A549 (cell line): ENCODE data around the gene ECM2.

Experiments used
- CBX2 ChIP-seq: fragments of 200-600 bp; sonication (generic); IDR thresholded peaks from 2 replicates; pipeline ENCODE4 v1.6.1; 2016; ENCODE audit warnings: low read depth, mild to moderate bottlenecking, borderline replicate concordance
- CHD2 ChIP-seq: fragments of 150-350 bp; IDR thresholded peaks from 2 replicates; pipeline ENCODE4 v1.6.1; 2014; ENCODE audit warnings: low read length; ENCODE audit not compliant: partially characterized antibody
- CTCF ChIP-seq: fragments of >200 bp; sonication (Bioruptor Twin); formaldehyde crosslinking; IDR thresholded peaks from 3 replicates; pipeline ENCODE4 v1.5.1; 2016
- E2F6 ChIP-seq: IDR thresholded peaks from 2 replicates; pipeline ENCODE4 v1.6.1; 2012; ENCODE audit warnings: low read depth, borderline replicate concordance
- FOSL2 ChIP-seq, 2 experiments: fragments of 450-650 bp in 1 of 2; fragments of >200 bp in 1 of 2; sonication (Bioruptor Twin) in 1 of 2; formaldehyde crosslinking; IDR thresholded peaks; 2 replicates each; pipeline versions ENCODE4 v1.5.0 to v1.6.1; 2016 to 2020; ENCODE audit warnings: mild to moderate bottlenecking in 1 of 2, moderate library complexity in 1 of 2
- GATA3 ChIP-seq: IDR thresholded peaks from 2 replicates; pipeline ENCODE4 v1.6.1; 2012; ENCODE audit warnings: borderline replicate concordance
- HMGXB4 ChIP-seq: fragments of 250-450 bp; sonication (Bioruptor Pico); IDR thresholded peaks from 2 replicates; pipeline ENCODE4 v1.5.0; 2021; ENCODE audit warnings: mild to moderate bottlenecking, moderate library complexity, borderline replicate concordance
- KDM1A ChIP-seq: fragments of 200-600 bp; sonication (generic); IDR thresholded peaks from 2 replicates; pipeline ENCODE4 v1.6.1; 2016; ENCODE audit warnings: low read depth, mild to moderate bottlenecking
- POLR2A ChIP-seq: IDR thresholded peaks from 2 replicates; pipeline ENCODE4 v1.6.1; 2012; ENCODE audit warnings: mild to moderate bottlenecking, low read length
- RCOR1 ChIP-seq: fragments of 150-350 bp; IDR thresholded peaks from 2 replicates; pipeline ENCODE4 v1.6.1; 2014; ENCODE audit warnings: antibody characterized with exemption, low read length, low read depth
- RFX5 ChIP-seq: fragments of 450-650 bp; IDR thresholded peaks from 2 replicates; pipeline ENCODE4 v1.7.1; 2014; ENCODE audit warnings: antibody characterized with exemption, mild to moderate bottlenecking, moderate library complexity
- SREBF2 ChIP-seq: fragments of 450-650 bp; IDR thresholded peaks from 2 replicates; pipeline ENCODE4 v1.6.1; 2014; ENCODE audit warnings: mild to moderate bottlenecking, moderate library complexity

GRCh38 chr9:92545002-92545510 lies 9.3 kb upstream of the ECM2 start:
- TF ChIP-seq SREBF2 (no peak), HMGXB4 (no peak), POLR2A (no peak), CTCF (no peak), FOSL2 (IDR thresholded peaks at IDR 0.05) (no peak), FOSL2 (CRISPR knock-in tag; IDR thresholded peaks at IDR 0.05) (no peak), CHD2 (no peak), RCOR1 (no peak), GATA3 (no peak), CBX2 (no peak), KDM1A (no peak), E2F6 (no peak), RFX5 (no peak)
